HepG2 (cell line): ENCODE results near the gene NPDC1. TPM values are rescaled to one million over a fixed set of nuclear protein-coding genes. Genes with fewer than 3 reads are reported as not detected.

Experiments
- CREB1 ChIP-seq, 2 experiments: fragments of 450-650 bp in 1 of 2; IDR thresholded peaks; 2 replicates each; pipeline ENCODE4 v1.6.1; 2016 to 2017; ENCODE audit warnings: control low read depth in 1 of 2, mild to moderate bottlenecking in 1 of 2, missing compliant biosample characterization in 1 of 2, missing genetic modification characterization in 1 of 2
- HMG20B ChIP-seq: conservative IDR thresholded peaks from 2 replicates; pipeline ENCODE4 v1.6.1; 2016; ENCODE audit warnings: missing genetic modification reagents, missing compliant biosample characterization
- KLF12 ChIP-seq: sonication (generic); formaldehyde crosslinking; IDR thresholded peaks from 2 replicates; pipeline ENCODE4 v1.4.0; 2020; ENCODE audit warnings: missing genetic modification reagents, borderline replicate concordance
- KLF15 ChIP-seq: sonication (generic); formaldehyde crosslinking; IDR thresholded peaks from 2 replicates; pipeline ENCODE4 v1.8.1; 2023; ENCODE audit warnings: borderline replicate concordance, mild to moderate bottlenecking, inconsistent platforms, missing genetic modification reagents, mixed read lengths
- MED1 ChIP-seq: sonication (generic); formaldehyde crosslinking; IDR thresholded peaks from 2 replicates; pipeline ENCODE4 v1.4.0; 2020; ENCODE audit warnings: missing genetic modification reagents
- NFE2 ChIP-seq: sonication (generic); formaldehyde crosslinking; IDR thresholded peaks from 2 replicates; pipeline ENCODE4 v1.4.0; 2020; ENCODE audit warnings: missing genetic modification reagents
- NFRKB ChIP-seq: fragments of 450-650 bp; IDR thresholded peaks from 2 replicates; pipeline ENCODE4 v1.6.1; 2017
- SNAI1 ChIP-seq: sonication (generic); formaldehyde crosslinking; IDR thresholded peaks from 2 replicates; pipeline ENCODE4 v1.5.0; 2020; ENCODE audit warnings: mild to moderate bottlenecking, missing genetic modification reagents, borderline replicate concordance
- SOX5 ChIP-seq: IDR thresholded peaks from 2 replicates; pipeline ENCODE4 v1.6.1; 2016; ENCODE audit warnings: borderline replicate concordance
- TBX2 ChIP-seq: sonication (generic); formaldehyde crosslinking; IDR thresholded peaks from 2 replicates; pipeline ENCODE4 v1.5.0; 2020; ENCODE audit warnings: missing genetic modification reagents, mild to moderate bottlenecking, borderline replicate concordance
- THAP11 ChIP-seq: IDR thresholded peaks from 2 replicates; pipeline ENCODE4 v1.6.1; 2016; ENCODE audit warnings: missing biosample characterization, missing genetic modification reagents
- ZBTB42 ChIP-seq: sonication (generic); formaldehyde crosslinking; IDR thresholded peaks from 2 replicates; pipeline ENCODE4 v1.5.0; 2020; ENCODE audit warnings: mild to moderate bottlenecking, missing genetic modification reagents
- ZFY ChIP-seq: sonication (generic); formaldehyde crosslinking; IDR thresholded peaks from 2 replicates; pipeline ENCODE4 v1.4.0; 2020; ENCODE audit warnings: missing genetic modification reagents
- ZNF160 ChIP-seq: sonication (generic); formaldehyde crosslinking; IDR thresholded peaks from 2 replicates; pipeline ENCODE4 v1.8.0; 2022; ENCODE audit warnings: mild to moderate bottlenecking, inconsistent platforms, missing genetic modification reagents
- ZNF225 ChIP-seq: sonication (generic); formaldehyde crosslinking; IDR thresholded peaks from 2 replicates; pipeline ENCODE4 v1.4.0; 2020; ENCODE audit warnings: mild to moderate bottlenecking, missing genetic modification reagents
- ZNF3 ChIP-seq: IDR thresholded peaks from 2 replicates; pipeline ENCODE4 v1.7.0; 2017; ENCODE audit warnings: inconsistent platforms
- ZNF33B ChIP-seq: sonication (generic); formaldehyde crosslinking; IDR thresholded peaks from 2 replicates; pipeline ENCODE4 v1.5.1; 2020; ENCODE audit warnings: mild to moderate bottlenecking, missing genetic modification reagents
- ZNF563 ChIP-seq: sonication (generic); formaldehyde crosslinking; IDR thresholded peaks from 2 replicates; pipeline ENCODE4 v1.8.0; 2022; ENCODE audit warnings: mild to moderate bottlenecking, moderate library complexity, missing genetic modification reagents
- ZNF619 ChIP-seq: sonication (generic); formaldehyde crosslinking; IDR thresholded peaks from 2 replicates; pipeline ENCODE4 v1.4.0; 2020; ENCODE audit warnings: mild to moderate bottlenecking, missing genetic modification reagents
- polyA plus RNA-seq, 8 experiments: library from polyadenylated mRNA; depleted of rRNA in 3 of 8; stranded (reverse) in 7 of 8; unstranded in 1 of 8; fragments of >200 nt; fragmentation: Illumina TruSeq in 4 of 8; extraction: Trizol in 4 of 8; gene quantifications; 2 replicates each; pipeline versions ENCODE4 v1.2.1 to v1.2.3, GENCODE V29; 2011 to 2016; ENCODE audit warnings: low read depth in 4 of 8, missing spikeins in 1 of 8, mixed read lengths in 1 of 8; ENCODE audit not compliant: insufficient read depth in 1 of 8
- total RNA-seq, 5 experiments: library from RNA; depleted of rRNA; stranded (reverse); fragments of >200 nt; fragmentation: Illumina TruSeq; extraction: Trizol; gene quantifications; 2 replicates each; pipeline ENCODE4 v1.2.3, GENCODE V29; 2016; ENCODE audit warnings: low read depth in 1 of 5
- TF ChIP-seq, protein P1 (sequence below): sonication (generic); formaldehyde crosslinking; IDR thresholded peaks from 2 replicates; pipeline ENCODE4 v1.4.0; 2020; ENCODE audit warnings: mild to moderate bottlenecking, missing genetic modification reagents
- TF ChIP-seq, protein P2 (sequence below): sonication (generic); formaldehyde crosslinking; IDR thresholded peaks from 2 replicates; pipeline ENCODE4 v1.5.1; 2020; ENCODE audit warnings: mild to moderate bottlenecking, missing genetic modification reagents
- TF ChIP-seq, protein P3 (sequence below): sonication (generic); formaldehyde crosslinking; IDR thresholded peaks from 2 replicates; pipeline ENCODE4 v1.5.1; 2020; ENCODE audit warnings: mild to moderate bottlenecking, missing genetic modification reagents, moderate library complexity
- TF ChIP-seq, protein P4 (sequence below): IDR thresholded peaks from 2 replicates; pipeline ENCODE4 v1.6.1; 2016; ENCODE audit warnings: mild to moderate bottlenecking

The NPDC1 gene
- total and polyA plus RNA-seq, 2 of the 13 experiments (the other 11 are each of a cell fraction or from before 2014, with no cell fraction given): 0.84 to 5.4 TPM

DNA sequence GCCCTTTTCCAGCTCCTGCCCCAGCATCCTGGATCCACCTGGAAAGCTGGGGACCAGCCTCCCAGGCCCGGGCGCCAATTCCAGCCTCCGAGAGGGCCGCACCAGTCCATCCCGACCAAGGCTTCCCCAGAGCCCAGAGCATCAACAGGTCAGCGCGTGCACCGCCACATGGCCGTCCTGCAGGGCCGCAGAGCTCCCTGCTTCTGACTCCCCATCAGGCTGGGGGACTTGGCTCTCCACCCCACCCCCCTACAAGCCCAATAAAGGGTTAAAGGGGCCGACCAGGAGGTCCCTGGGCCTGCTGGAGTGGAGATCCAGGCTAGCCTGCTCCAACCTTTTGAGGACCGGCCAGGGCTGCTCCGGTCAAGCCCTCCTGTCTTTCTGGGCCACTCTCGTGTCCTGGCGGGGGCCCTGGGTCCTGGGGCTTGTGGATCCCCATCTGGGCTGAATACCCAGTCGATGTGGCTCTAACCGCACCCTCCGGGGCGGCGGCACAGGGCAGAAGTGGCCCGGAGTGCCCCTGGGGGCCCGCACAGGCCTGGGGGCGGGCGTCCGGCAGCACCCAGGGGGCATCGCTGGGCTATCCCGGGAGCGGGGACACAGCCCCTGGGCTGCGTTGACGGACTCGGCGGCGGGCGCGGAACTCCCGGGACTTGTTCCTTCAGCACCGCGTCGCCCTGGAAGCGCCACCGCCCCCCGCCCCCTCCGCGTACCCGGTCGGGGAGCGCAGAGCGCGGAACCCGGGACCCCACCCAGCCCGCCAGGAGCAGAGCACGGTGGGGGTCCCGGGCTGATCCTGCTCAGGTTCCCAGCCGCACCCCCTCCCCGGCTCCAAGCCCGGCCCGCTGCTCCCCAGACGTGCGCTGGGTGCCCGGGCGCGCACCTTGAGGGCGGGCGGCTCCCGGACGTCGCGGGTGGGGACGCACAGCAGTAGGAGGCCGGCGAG lies 7.3 kb upstream of the NPDC1 start (continued):
- TF ChIP-seq TBX2 (CRISPR knock-in tag) (peak; percentile 38), SNAI1 (CRISPR knock-in tag) (no peak), MED1 (no peak), NFE2 (no peak), ZNF3 (CRISPR knock-in tag) (no peak), HMG20B (CRISPR knock-in tag) (no peak), NFRKB (no peak), ZNF160 (CRISPR knock-in tag) (no peak), ZNF563 (CRISPR knock-in tag) (no peak), ZNF33B (no peak), SOX5 (CRISPR knock-in tag) (no peak), ZNF225 (CRISPR knock-in tag) (no peak), CREB1 (IDR thresholded peaks at IDR 0.05) (no peak), CREB1 (CRISPR knock-in tag; IDR thresholded peaks at IDR 0.05) (no peak), THAP11 (CRISPR knock-in tag) (no peak), ZBTB42 (CRISPR knock-in tag) (no peak), ZFY (CRISPR knock-in tag) (peak; percentile 35; the same call in 1 of the 2 replicates), KLF15 (CRISPR knock-in tag) (no peak), KLF12 (CRISPR knock-in tag) (no peak), ZNF619 (no peak)
- TF ChIP-seq, protein P1, sequence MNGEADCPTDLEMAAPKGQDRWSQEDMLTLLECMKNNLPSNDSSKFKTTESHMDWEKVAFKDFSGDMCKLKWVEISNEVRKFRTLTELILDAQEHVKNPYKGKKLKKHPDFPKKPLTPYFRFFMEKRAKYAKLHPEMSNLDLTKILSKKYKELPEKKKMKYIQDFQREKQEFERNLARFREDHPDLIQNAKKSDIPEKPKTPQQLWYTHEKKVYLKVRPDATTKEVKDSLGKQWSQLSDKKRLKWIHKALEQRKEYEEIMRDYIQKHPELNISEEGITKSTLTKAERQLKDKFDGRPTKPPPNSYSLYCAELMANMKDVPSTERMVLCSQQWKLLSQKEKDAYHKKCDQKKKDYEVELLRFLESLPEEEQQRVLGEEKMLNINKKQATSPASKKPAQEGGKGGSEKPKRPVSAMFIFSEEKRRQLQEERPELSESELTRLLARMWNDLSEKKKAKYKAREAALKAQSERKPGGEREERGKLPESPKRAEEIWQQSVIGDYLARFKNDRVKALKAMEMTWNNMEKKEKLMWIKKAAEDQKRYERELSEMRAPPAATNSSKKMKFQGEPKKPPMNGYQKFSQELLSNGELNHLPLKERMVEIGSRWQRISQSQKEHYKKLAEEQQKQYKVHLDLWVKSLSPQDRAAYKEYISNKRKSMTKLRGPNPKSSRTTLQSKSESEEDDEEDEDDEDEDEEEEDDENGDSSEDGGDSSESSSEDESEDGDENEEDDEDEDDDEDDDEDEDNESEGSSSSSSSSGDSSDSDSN (CRISPR knock-in tag): peak; percentile 46; the same call in 1 of the 2 replicates
- TF ChIP-seq, protein P2, sequence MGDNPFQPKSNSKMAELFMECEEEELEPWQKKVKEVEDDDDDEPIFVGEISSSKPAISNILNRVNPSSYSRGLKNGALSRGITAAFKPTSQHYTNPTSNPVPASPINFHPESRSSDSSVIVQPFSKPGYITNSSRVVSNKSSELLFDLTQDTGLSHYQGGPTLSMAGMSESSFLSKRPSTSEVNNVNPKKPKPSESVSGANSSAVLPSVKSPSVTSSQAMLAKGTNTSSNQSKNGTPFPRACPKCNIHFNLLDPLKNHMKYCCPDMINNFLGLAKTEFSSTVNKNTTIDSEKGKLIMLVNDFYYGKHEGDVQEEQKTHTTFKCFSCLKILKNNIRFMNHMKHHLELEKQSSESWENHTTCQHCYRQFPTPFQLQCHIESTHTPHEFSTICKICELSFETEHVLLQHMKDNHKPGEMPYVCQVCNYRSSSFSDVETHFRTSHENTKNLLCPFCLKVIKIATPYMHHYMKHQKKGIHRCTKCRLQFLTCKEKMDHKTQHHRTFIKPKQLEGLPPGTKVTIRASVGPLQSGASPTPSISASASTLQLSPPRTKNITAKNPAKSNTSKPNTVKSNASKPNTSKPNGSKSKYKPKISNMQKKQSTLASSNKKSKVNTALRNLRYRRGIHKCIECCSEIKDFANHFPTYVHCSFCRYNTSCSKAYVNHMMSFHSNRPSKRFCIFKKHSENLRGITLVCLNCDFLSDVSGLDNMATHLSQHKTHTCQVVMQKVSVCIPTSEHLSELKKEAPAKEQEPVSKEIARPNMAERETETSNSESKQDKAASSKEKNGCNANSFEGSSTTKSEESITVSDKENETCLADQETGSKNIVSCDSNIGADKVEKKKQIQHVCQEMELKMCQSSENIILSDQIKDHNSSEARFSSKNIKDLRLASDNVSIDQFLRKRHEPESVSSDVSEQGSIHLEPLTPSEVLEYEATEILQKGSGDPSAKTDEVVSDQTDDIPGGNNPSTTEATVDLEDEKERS: no peak
- TF ChIP-seq, protein P3, sequence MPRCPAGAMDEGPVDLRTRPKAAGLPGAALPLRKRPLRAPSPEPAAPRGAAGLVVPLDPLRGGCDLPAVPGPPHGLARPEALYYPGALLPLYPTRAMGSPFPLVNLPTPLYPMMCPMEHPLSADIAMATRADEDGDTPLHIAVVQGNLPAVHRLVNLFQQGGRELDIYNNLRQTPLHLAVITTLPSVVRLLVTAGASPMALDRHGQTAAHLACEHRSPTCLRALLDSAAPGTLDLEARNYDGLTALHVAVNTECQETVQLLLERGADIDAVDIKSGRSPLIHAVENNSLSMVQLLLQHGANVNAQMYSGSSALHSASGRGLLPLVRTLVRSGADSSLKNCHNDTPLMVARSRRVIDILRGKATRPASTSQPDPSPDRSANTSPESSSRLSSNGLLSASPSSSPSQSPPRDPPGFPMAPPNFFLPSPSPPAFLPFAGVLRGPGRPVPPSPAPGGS (CRISPR knock-in tag): no peak
- TF ChIP-seq, protein P4, sequence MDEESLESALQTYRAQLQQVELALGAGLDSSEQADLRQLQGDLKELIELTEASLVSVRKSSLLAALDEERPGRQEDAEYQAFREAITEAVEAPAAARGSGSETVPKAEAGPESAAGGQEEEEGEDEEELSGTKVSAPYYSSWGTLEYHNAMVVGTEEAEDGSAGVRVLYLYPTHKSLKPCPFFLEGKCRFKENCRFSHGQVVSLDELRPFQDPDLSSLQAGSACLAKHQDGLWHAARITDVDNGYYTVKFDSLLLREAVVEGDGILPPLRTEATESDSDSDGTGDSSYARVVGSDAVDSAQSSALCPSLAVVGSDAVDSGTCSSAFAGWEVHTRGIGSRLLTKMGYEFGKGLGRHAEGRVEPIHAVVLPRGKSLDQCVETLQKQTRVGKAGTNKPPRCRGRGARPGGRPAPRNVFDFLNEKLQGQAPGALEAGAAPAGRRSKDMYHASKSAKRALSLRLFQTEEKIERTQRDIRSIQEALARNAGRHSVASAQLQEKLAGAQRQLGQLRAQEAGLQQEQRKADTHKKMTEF (CRISPR knock-in tag): no peak; the same call in 1 of the 2 replicates
